ENCODE data around the gene DYNC1LI1. TPM values are rescaled to one million over a fixed set of nuclear protein-coding genes. Genes with fewer than 3 reads are reported as not detected.

Gene DYNC1LI1
- total and polyA plus RNA-seq, 9 of the 15 experiments (the other 6 are each of a cell fraction or from before 2014, with no cell fraction given) = 21.0 to 85.4 (median 61.3) TPM

DNA sequence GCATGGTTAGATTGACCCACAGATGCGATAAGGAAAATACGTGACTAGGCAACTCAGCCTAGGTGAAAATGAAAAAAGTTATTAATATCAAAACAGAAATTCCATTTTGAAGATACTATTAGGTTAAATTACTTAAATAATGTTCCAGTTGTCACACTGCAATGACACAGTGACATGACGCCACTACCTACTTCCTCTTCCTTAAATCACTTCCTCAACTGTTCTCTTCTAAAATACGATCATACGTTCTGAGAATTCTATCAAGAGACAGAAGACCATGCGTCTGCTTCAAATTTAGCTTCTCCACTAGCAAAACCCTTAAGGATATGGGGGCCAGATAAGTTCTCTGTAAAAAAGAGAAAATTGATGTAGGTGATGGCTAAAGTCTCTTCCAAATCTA lies 86.2 kb downstream of the DYNC1LI1 start (continued):
- TF ChIP-seq KDM5B (IDR thresholded peaks at IDR 0.05; ENCODE audit: insufficient replicate concordance, low read depth, low read length) = no peak
- TF ChIP-seq, protein P1, sequence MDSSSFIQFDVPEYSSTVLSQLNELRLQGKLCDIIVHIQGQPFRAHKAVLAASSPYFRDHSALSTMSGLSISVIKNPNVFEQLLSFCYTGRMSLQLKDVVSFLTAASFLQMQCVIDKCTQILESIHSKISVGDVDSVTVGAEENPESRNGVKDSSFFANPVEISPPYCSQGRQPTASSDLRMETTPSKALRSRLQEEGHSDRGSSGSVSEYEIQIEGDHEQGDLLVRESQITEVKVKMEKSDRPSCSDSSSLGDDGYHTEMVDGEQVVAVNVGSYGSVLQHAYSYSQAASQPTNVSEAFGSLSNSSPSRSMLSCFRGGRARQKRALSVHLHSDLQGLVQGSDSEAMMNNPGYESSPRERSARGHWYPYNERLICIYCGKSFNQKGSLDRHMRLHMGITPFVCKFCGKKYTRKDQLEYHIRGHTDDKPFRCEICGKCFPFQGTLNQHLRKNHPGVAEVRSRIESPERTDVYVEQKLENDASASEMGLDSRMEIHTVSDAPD (CRISPR knock-in tag; IDR thresholded peaks at IDR 0.05) = no peak

DNA sequence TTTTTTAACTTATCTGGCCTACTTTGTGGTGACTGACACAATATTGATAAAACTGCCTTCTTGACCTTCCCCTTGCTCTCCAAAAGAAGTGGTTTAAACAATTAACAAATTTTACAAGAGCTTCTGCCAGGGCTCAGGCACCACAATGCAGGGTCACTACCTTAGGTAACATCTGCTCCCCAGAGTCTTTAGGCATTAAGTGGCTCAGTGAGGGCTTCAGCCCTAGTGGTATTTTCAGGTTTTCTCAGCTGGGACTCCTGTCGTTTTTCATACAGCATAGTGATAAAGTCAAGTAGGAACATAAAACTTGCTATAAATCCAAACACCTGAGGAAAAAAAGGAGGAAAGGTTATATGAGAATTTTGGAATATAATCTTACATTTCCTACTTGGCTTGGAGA lies 86.9 kb downstream of the DYNC1LI1 start:
- Histone ChIP-seq H3K4me1 (replicated peaks in 1 of 2; ENCODE audit: control insufficient read depth in 2 of 2, insufficient read depth in 2 of 2, low read length in 2 of 2) (peaks cover 0 to 3% of the 10 kb centered on the region in 2 experiments; a peak in 1 of 5 replicates), H3K9ac (ENCODE audit: insufficient read depth in 1 of 2, low read depth in 2 of 2, low read length in 2 of 2) (no peak overlapping the region), H3K9me3 (replicated peaks; ENCODE audit: control insufficient read depth, insufficient read depth, low read depth, low read length) (no peaks in the 10 kb centered on the region), H3K36me3 (ENCODE audit: control insufficient read depth, insufficient read depth, low read length) (peaks cover 45% of the 10 kb centered on the region), H3K79me2 (ENCODE audit: control insufficient read depth, insufficient read depth, low read length) (no peaks in the 10 kb centered on the region), H4K20me1 (replicated peaks; ENCODE audit: control insufficient read depth, insufficient read depth, low read length) (no peaks in the 10 kb centered on the region), H2AFZ (ENCODE audit: low read depth, low read length) (no peak overlapping the region), H3K27ac (ENCODE audit: extremely low read depth, low read depth, low read length) (no peak overlapping the region), H3K27me3 (ENCODE audit: control insufficient read depth in 2 of 2, insufficient read depth in 2 of 2, low read length in 2 of 2) (no peaks in the 10 kb centered on the region), H3K4me2 (ENCODE audit: insufficient read depth, low read length) (no peak overlapping the region), H3K9me1 (ENCODE audit: control insufficient read depth, insufficient read depth, low read length) (no peaks in the 10 kb centered on the region), H3K4me3 (no peak overlapping the region)
- in situ Hi-C loops (cut with MboI) (no loop called here), intact Hi-C loops (cut with micrococcal nuclease) (no loop called here)
- CTCF ChIA-PET (ENCODE audit: low intra/inter-chr PET ratio) = no interaction called here
- 22% methylated on average over 1 of the region's 1 CpG for WGBS (ENCODE audit: insufficient coverage, low coverage, missing lambda C conversion rate)
- FAIRE-seq = no peak
- no peak for TF ChIP-seq SMARCB1 (IDR thresholded peaks at IDR 0.05; ENCODE audit: insufficient read length, low read depth)
- TF ChIP-seq ZC3H11A (IDR thresholded peaks at IDR 0.05; ENCODE audit: low read depth, low read length) = no peak
- TF ChIP-seq RBM39 (optimal IDR thresholded peaks at IDR 0.05; ENCODE audit: low read depth, low read length) = no peak
- no peak for TF ChIP-seq MAZ (CRISPR knock-in tag; conservative IDR thresholded peaks at IDR 0.05 in 1 of 2, IDR thresholded peaks at IDR 0.05 in 1 of 2)
- TF ChIP-seq HDAC2 (IDR thresholded peaks at IDR 0.05) = no peak
- no peak for TF ChIP-seq JUND (IDR thresholded peaks at IDR 0.05; ENCODE audit: borderline replicate concordance, low read depth, low read length)
- no peak for TF ChIP-seq JUND (tag; IDR thresholded peaks at IDR 0.05; ENCODE audit: borderline replicate concordance, low read depth, low read length)
- TF ChIP-seq PURB (CRISPR knock-in tag; IDR thresholded peaks at IDR 0.05; ENCODE audit: low read depth) = no peak
- no peak for TF ChIP-seq SP2 (IDR thresholded peaks at IDR 0.05; ENCODE audit: extremely low read depth, low read depth, low read length, poor library complexity, severe bottlenecking)
- no peak for TF ChIP-seq SETDB1 (IDR thresholded peaks at IDR 0.05; ENCODE audit: low read length)
- TF ChIP-seq MYBL2 (IDR thresholded peaks at IDR 0.05; ENCODE audit: low read depth) = no peak
- no peak for TF ChIP-seq MYBL2 (CRISPR knock-in tag; IDR thresholded peaks at IDR 0.05; ENCODE audit: borderline replicate concordance)
- BruUV-seq (replicated peaks) = no TSS peak
- no peak for DNase-seq (ENCODE audit: extremely low read depth in 1 of 4, low spot score in 3 of 4)
- POLR2A ChIA-PET = interaction anchor here (0.7 to 2.1 kb wide), 4 partner anchors 10 to 35 kb away, joined by 3 to 8 read pairs (median 4); no protein-coding TSS in a partner anchor
- ATAC-seq = peak; percentile 58

Data from K562 (cell line).